Stimulated activated naive B cell treated with anti-CD40 and anti-IgM and Interleukin-4, amounts not matched to agents 10 μg/mL and 1 μg/mL and 100 μg/mL, for 72 hours (primary cell): Measurements from ENCODE around the gene SLC38A8.

Source experiments
- ATAC-seq, 2 donors: fragments of 150-1000 bp; cut with Tn5 transposase; replicated peaks; 2 replicates each; pipeline ENCODE4 v1.10.0; 2021; ENCODE audit warnings: moderate library complexity in 1 of 2
- DNase-seq: peaks from one replicate; pipeline ENCODE4 v3.0.0; 2021
- H3K27ac Mint-ChIP-seq: one replicate; pipeline ENCODE4 v1.8.0; 2022; ENCODE audit warnings: mild to moderate bottlenecking, mixed read lengths
- H3K27me3 Mint-ChIP-seq, 2 donors: one replicate each; pipeline ENCODE4 v1.8.0; 2022; ENCODE audit warnings: mixed read lengths in 2 of 2
- H3K36me3 Mint-ChIP-seq, 2 donors: one replicate each; pipeline ENCODE4 v1.8.0; 2022; ENCODE audit warnings: mixed read lengths in 2 of 2, mild to moderate bottlenecking in 1 of 2
- H3K4me1 Mint-ChIP-seq, 2 donors: one replicate each; pipeline ENCODE4 v1.8.0; 2022; ENCODE audit warnings: mixed read lengths in 2 of 2, mild to moderate bottlenecking in 1 of 2
- H3K4me3 Mint-ChIP-seq, 2 donors: one replicate each; pipeline ENCODE4 v1.8.0; 2022; ENCODE audit warnings: mild to moderate bottlenecking in 2 of 2, mixed read lengths in 2 of 2, moderate library complexity in 1 of 2
- H3K9me3 Mint-ChIP-seq, 2 donors: one replicate each; pipeline ENCODE4 v1.8.0; 2022; ENCODE audit warnings: mixed read lengths in 2 of 2, mild to moderate bottlenecking in 1 of 2

The SLC38A8 gene

DNA sequence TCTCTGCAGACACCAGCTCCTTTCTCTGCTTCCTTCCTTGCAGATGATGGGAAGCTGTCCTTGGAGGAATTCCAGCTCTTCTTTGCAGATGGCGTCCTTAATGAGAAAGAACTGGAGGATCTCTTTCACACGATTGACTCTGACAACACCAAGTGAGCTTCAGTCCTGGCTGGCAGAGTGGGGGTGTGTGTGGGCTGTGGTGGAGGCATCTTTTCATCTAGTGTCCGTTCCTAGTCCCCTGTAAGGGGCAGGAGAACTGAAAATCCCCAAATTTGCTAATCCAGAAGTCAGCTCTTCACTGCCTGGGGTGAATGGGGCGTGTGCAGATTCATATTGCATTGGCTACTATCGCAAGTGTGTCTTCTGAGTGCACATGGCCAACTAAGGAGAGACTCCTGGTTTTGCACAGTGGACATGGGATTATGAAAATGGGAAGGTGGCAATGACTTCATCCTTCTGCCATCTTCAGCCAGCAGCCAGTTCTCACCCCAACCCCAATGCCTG is 64.1 kb downstream of the SLC38A8 start:
- DNase-seq = no peak
- Mint-ChIP-seq H3K4me3 (no peak overlapping the region), H3K27me3 (peaks cover 31 to 48% of the 10 kb centered on the region in 2 donors), H3K4me1 (peaks cover 7 to 15% of the 10 kb centered on the region in 2 donors), H3K9me3 (peaks cover 11 to 14% of the 10 kb centered on the region in 2 donors), H3K36me3 (peaks cover 0 to 2% of the 10 kb centered on the region in 2 donors), H3K27ac (no peak overlapping the region)
- no peak for ATAC-seq

DNA sequence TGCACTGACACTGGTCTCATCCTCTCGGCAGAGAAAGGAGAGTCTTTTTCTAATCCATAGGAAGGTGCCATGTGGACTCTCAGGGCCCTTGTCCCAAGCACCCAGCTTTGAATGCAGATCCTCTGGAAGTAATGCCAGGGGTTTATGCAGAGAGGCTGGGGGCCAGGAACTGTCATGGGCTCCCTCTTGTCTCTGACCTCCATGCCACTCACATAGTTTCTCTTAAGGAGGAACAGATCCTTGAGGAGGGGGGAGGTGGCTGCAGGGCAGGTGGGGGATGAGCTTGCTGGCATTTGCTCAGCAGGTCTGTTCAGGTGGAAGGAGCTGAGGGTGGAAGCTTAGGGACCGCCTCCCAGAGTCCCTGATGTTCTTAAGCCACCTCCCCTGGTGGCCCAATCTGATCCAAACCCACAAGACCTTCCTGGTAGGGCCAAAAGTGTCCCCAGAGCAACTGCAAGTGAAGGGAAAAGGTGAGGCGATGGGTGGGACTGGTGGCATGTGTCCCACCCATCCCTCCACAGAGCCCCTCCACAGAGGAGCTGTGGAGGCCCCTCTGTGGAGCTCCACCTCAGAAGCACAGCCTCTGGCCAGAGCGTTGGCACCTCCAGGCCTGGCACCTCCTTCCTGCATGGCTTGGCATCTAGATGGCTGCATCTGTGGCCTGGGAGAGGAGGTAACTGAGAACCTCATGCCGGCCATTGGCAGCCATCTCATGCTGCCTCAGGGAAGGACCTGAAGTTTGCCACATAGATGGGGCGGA is 65.4 kb downstream of the SLC38A8 start:
- Mint-ChIP-seq H3K27me3 (peaks cover 41 to 49% of the 10 kb centered on the region in 2 donors), H3K4me3 (no peak overlapping the region), H3K9me3 (peaks cover 11 to 14% of the 10 kb centered on the region in 2 donors), H3K36me3 (peaks cover 0 to 2% of the 10 kb centered on the region in 2 donors), H3K4me1 (peaks cover 7 to 15% of the 10 kb centered on the region in 2 donors), H3K27ac (no peak overlapping the region)
- no peak for DNase-seq
- no peak for ATAC-seq

DNA sequence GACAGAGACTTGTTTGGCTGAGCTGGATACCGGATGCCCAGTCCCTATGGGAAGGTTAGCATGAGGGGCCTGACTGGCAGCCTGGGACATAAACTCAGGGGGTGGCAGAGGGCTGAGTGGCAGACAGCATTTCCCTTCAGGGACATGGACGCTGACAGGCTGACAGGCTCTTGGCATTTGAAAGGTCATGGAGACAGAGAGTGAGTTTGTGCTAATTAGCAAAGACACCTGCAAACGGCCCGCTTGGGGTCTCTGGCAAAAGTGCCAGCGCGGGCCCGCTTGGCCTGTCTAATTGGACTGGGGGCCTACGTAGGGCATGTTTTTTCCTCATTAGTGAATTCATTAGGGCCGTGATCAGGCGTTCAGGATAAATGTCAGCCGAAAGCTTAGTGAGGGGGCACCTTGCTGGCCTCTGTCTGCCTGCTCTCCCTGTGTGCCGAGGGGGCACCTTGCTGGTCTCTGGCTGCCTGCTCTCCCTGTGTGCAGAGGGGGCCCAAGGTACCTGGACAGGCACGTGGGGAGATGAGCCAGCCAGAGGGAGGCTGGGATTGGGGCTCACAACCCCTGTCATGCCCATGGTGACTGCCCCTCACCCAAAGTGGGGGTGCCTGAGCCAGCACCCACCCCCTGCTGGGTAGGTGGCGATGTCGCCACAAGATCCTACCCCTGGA is 66.9 kb downstream of the SLC38A8 start:
- Mint-ChIP-seq H3K9me3 (peaks cover 11 to 14% of the 10 kb centered on the region in 2 donors), H3K4me3 (no peak overlapping the region), H3K36me3 (peaks cover 0 to 2% of the 10 kb centered on the region in 2 donors), H3K4me1 (peaks cover 5 to 10% of the 10 kb centered on the region in 2 donors), H3K27ac (no peak overlapping the region), H3K27me3 (peaks cover 49 to 64% of the 10 kb centered on the region in 2 donors)
- ATAC-seq = no peak
- DNase-seq = no peak

DNA sequence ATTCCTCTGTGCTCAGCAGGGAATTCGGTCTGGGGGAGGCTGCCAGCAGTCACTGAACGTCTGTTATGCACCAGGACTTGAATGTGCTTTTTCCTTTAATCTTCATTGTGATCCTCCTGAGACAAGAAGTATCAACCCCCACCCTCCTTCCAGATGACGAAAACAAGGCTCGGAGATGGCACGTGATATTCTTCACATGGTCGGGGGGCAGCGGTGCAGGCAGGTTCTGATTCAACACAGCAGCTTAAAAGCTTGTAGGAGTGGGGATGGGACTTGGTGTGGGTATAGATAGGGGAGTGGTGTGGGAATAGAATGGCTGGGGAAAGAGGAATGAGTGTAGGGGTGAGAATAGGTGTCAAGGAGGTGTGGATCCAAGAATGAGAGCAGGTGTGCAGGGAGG is 68.1 kb downstream of the SLC38A8 start:
- H3K4me3 Mint-ChIP-seq = no peak overlapping the region
- H3K4me1 Mint-ChIP-seq = peaks cover 3 to 12% of the 10 kb centered on the region in 2 donors
- no peak overlapping the region for H3K27ac Mint-ChIP-seq
- peaks cover 55 to 75% of the 10 kb centered on the region in 2 donors for H3K27me3 Mint-ChIP-seq
- no peak for DNase-seq
- peaks cover 0 to 2% of the 10 kb centered on the region in 2 donors for H3K36me3 Mint-ChIP-seq
- ATAC-seq = no peak
- peaks cover 11 to 14% of the 10 kb centered on the region in 2 donors for H3K9me3 Mint-ChIP-seq

DNA sequence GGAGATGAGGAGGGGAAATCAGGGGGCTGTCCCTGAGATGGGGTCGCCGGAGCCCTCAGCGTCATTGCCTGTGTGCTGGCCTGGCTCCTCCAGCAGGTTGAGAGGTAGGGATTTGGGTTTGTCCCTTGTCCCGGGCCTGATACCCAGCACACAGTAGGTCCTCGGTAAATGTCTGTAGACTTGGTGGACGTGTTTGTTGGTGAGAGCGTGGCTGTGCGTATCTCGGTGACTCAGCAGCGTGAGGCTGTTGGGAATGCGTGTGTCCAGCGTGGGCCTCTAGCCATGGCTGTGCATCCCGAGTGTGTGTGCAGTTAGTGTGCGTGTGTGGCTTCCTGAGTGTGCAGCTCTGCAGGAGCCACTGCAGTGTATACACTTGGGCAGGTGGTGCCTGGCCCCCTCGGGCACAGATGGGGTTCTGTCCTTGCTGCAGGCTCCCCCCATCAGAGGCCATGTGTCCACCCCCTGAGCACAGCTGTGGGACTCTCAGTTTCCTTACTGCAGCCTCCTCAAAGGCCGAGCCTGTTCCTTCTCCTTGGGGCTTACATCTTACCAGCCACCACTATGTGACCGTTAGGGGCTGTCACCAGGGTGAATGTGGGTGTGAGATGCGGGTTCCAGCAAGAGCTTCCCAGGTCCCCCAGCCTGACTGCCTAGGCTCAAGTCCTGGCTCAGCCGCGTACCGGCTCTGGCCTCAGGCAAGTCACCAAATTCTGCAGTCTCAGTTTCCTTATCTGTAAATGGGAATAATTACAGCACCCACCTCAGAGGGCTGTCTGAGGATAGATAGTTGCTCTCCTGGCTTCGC is 68.8 kb downstream of the SLC38A8 start:
- DNase-seq = no peak
- peaks cover 7 to 10% of the 10 kb centered on the region in 2 donors for H3K9me3 Mint-ChIP-seq
- H3K4me3 Mint-ChIP-seq = no peak overlapping the region
- peaks cover 0 to under 1% of the 10 kb centered on the region in 2 donors for H3K36me3 Mint-ChIP-seq
- no peak for ATAC-seq
- H3K27ac Mint-ChIP-seq = no peak overlapping the region
- H3K4me1 Mint-ChIP-seq = peaks cover 3 to 12% of the 10 kb centered on the region in 2 donors
- H3K27me3 Mint-ChIP-seq = peaks cover 57 to 82% of the 10 kb centered on the region in 2 donors

DNA sequence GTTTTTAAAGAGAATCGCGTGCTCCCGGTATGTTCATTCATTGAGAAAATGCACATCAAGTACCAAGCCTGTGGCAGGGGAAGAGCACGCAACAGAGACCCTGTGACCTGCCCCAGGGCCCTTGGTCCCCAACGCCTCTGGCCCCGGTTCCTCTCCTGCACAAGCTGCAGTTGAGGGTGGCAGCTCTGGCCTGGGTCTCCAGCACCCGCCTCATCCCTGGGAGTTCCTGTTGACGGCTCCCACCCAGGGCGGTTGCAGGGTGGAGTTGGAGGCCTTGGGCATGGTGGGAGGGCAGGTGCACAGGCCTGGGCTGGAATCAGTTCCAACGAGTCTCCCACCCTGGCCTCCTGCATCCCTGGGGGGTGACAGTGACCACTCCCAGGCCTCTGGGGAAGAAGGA is 69.5 kb downstream of the SLC38A8 start:
- DNase-seq = no peak
- H3K4me1 Mint-ChIP-seq = peaks cover 3 to 12% of the 10 kb centered on the region in 2 donors
- ATAC-seq = no peak
- no peak overlapping the region for H3K4me3 Mint-ChIP-seq
- peaks cover 53 to 80% of the 10 kb centered on the region in 2 donors for H3K27me3 Mint-ChIP-seq
- peaks cover 3% of the 10 kb centered on the region in 2 donors for H3K9me3 Mint-ChIP-seq
- no peak overlapping the region for H3K27ac Mint-ChIP-seq
- no peaks in the 10 kb centered on the region for H3K36me3 Mint-ChIP-seq

DNA sequence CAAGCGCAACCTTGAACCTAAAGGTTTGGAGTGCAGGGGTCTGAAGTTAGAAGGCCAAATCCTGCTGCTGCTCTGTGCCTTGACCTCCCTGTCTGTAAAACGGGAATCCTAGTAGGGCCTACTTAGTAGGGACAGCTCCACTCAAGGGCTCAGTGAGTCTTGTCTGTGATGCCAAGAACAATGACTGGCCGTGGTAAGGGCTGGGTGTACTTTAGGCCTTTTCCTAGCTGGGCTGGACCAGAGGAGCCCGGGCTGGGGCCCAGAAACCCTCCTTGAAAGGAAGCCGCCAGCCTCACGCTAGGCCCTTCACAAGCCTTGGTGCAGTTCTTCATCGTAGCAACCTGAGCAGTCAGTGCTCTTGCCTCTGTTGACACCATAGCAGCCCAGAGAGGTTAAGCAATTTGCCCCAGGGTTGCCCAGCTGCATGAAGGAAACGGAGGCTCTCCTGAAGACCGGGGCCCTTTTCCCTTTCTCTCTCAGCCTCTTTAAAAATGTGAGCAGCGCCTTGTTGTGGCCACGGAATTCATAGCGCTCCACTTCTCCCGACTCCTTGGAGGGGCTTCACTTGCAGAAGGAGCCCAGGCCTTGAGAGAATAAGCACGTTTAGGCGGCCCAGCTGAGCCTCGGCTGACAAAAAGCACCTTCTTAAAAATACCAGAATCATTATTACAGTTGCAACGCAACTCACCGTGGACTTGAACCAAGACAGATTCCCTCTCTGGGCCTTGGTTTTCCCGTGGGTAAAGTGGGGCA is 70.2 kb downstream of the SLC38A8 start:
- ATAC-seq = no peak
- no peak overlapping the region for H3K4me3 Mint-ChIP-seq
- no peaks in the 10 kb centered on the region for H3K9me3 Mint-ChIP-seq
- H3K36me3 Mint-ChIP-seq = peaks cover 2 to 4% of the 10 kb centered on the region in 2 donors
- H3K27ac Mint-ChIP-seq = no peak overlapping the region
- H3K27me3 Mint-ChIP-seq = peaks cover 56 to 81% of the 10 kb centered on the region in 2 donors
- peaks cover 6 to 12% of the 10 kb centered on the region in 2 donors for H3K4me1 Mint-ChIP-seq
- DNase-seq = no peak

DNA sequence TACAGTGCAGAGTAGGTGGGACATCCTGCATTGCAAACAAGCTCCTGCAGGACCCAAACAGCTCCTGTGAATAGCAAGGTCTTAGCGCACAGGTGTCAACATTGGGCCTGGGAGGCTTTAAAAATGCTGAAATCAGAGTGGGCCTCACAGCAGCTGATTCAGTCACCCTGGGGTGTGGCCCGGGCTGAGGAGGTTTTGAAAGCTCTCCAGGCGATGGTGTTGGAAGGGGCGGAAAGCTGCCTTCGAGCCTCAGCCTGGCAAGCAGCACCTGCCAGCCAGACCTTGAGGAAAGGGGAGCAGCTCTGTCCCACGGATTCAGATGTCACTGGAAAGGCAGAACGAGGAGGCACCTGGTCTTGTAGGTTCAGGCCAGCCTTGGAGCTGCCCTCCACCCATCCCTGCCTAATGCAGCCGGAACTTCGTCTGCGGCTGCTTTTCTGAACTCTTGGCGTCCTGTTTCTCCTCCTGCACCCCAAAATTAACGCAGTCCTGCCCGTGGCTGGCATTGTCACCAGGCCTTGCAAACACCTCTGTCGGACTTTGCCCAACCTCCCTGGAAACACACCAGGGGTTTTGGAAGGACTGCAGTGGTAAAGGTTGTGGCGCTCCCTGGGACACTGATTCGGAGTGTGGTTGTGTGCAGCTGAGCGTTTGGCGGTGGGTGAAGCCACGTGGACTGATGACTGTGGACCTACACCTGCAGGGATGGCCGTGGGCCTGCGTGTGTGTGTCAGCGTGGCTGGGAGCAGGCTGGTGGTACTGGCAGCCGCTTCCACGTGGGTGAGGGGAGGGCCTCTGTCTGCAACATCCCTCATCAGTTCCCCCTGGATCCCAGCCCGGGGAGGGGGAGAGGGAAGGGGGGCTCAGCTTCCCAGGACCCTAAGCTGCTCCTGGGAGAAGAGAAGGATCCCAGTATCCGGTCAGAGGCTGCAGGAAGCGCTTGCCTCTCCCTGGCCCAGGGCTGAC is 71.1 kb downstream of the SLC38A8 start:
- no peak overlapping the region for H3K4me3 Mint-ChIP-seq
- DNase-seq = no peak
- no peak for ATAC-seq
- peaks cover 3 to 7% of the 10 kb centered on the region in 2 donors for H3K4me1 Mint-ChIP-seq
- H3K27me3 Mint-ChIP-seq = peaks cover 56 to 75% of the 10 kb centered on the region in 2 donors
- no peak overlapping the region for H3K27ac Mint-ChIP-seq
- H3K9me3 Mint-ChIP-seq = no peaks in the 10 kb centered on the region
- peaks cover 5 to 7% of the 10 kb centered on the region in 2 donors for H3K36me3 Mint-ChIP-seq

DNA sequence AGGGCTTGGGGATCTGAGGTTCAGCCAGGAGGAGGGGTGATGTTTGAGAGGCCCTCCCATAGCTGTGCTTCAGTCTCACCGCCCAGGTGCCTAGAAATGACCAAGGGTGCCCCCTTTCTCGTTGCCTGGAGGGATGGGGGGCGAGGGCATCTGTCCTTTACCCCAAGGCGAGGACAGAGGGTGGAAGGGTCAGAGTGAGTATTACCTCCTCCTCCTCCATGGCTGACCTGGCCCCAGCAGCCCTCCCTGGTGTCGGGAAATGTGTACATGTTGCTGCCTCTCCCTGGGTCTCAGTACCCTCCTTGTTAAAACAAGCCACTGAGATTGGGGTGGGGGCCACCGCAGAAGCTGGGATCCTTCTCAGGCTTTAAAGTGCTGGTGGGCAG is 72.2 kb downstream of the SLC38A8 start:
- Mint-ChIP-seq H3K36me3 (peaks cover 11 to 16% of the 10 kb centered on the region in 2 donors), H3K9me3 (no peaks in the 10 kb centered on the region), H3K27ac (no peak overlapping the region), H3K27me3 (peaks cover 54 to 68% of the 10 kb centered on the region in 2 donors), H3K4me3 (no peak overlapping the region), H3K4me1 (peaks cover 3 to 5% of the 10 kb centered on the region in 2 donors)
- ATAC-seq (no peak), DNase-seq (no peak)

DNA sequence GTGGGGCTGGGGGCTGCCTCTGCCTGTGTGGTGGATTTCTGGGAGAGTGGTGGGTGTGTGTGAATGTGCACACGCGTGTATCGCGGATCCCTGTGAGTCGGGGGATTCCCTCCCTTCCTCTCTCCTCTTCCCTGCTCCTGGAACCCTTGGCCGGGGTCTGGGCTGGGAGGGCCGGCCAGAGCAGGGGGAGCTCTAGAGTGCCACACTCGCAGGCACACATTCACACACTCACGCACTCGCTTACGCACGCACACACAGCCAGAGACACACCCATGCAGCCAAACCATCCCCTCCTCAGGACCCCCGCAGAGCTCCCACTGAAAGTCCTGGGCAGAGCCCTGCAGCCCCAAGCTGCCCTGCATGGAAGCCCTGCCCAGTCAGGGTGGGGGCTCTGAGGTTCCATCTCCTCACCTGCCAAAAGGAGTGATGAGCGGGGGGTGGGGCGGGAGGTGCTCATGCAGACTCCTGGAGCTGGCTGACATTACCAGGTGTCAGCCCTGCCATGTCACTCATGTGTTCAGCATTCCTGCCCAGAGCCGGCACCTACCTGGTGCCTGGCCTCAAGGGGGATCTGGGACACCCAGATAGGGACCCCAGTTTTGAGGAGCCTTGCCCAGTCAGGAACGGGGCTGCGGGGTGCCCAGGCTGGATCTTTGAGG is 72.7 kb downstream of the SLC38A8 start:
- Mint-ChIP-seq H3K27me3 (peaks cover 49 to 63% of the 10 kb centered on the region in 2 donors), H3K4me1 (peaks cover 3 to 5% of the 10 kb centered on the region in 2 donors), H3K9me3 (no peaks in the 10 kb centered on the region), H3K27ac (peak overlapping the region; percentile 59), H3K36me3 (peaks cover 11 to 18% of the 10 kb centered on the region in 2 donors), H3K4me3 (peak overlapping the region in 1 of 2 donors; percentile 26)
- ATAC-seq (no peak), DNase-seq (no peak)

DNA sequence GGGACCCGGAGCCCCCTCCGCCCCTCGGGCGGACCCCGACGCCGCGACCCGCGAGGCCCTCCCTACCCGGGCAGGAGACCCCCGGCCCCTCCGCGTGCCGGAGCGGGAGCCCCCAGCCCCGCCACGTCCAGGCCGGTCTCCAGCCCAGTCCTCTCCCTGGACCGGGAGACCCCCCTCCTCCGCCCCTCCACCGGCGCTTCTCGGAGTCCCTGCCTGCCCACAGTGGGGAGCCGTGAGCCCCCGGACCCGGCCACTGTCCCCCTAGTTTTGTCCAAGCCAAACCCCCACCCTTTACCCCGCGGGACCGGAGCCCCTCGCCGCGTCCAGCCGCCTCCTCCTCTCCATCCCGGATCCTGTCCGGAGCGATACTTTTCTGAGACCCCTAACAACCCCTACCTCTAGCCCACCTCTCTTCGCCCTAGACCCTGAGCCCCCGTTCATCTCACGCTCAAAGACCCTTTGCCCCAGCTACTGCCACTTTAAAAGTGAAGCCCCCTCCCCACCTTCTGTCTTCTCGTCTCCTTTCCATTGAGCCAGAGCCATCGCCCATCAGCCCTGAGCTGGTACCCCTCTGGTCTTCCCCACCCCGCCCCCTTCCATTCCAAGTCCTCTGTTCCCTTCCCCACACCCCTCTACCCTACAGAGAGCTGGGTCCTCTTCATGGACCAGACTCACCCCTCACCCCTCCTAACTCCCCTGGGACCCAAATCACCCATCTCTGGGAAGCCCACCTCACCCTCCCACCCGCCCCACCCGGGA is 73.5 kb downstream of the SLC38A8 start:
- Mint-ChIP-seq H3K36me3 (peaks cover 15 to 22% of the 10 kb centered on the region in 2 donors), H3K9me3 (no peaks in the 10 kb centered on the region), H3K27ac (no peak overlapping the region), H3K4me3 (peak overlapping the region; percentile 65 to 66), H3K4me1 (peaks cover 3 to 5% of the 10 kb centered on the region in 2 donors), H3K27me3 (peaks cover 43 to 56% of the 10 kb centered on the region in 2 donors)
- ATAC-seq (no peak), DNase-seq (no peak)
